IPS DF 6.9 (cell line): ENCODE measurements around the gene C1orf232.

ENCODE experiments used
- DNase-seq: peaks from one replicate; pipeline ENCODE4 v3.0.0-alpha.2; 2013; ENCODE audit warnings: low read depth, low spot score
- H3K27ac ChIP-seq: one replicate; pipeline ENCODE4 v1.5.1; 2013; ENCODE audit warnings: low read length, control low read depth
- H3K27me3 ChIP-seq: 2 replicates; pipeline ENCODE4 v1.6.1; 2013; ENCODE audit warnings: mild to moderate bottlenecking, low read length; ENCODE audit not compliant: control insufficient read depth, insufficient read depth
- H3K36me3 ChIP-seq: 2 replicates; pipeline ENCODE4 v1.6.1; 2013; ENCODE audit warnings: low read length; ENCODE audit not compliant: control insufficient read depth, insufficient read depth
- H3K4me1 ChIP-seq: 2 replicates; pipeline ENCODE4 v1.6.1; 2013; ENCODE audit warnings: low read length; ENCODE audit not compliant: control insufficient read depth, insufficient read depth
- H3K4me3 ChIP-seq: 2 replicates; pipeline ENCODE4 v1.5.1; 2013; ENCODE audit warnings: mild to moderate bottlenecking, low read length
- H3K9me3 ChIP-seq: 2 replicates; pipeline ENCODE4 v1.6.1; 2013; ENCODE audit warnings: low read length, inconsistent platforms; ENCODE audit not compliant: control insufficient read depth, insufficient read depth
- WGBS: extraction: QIAGEN DNeasy Blood & Tissue Kit; methylation state at CpG from one replicate; pipeline ENCODE4 v1.1.7; 2013; ENCODE audit warnings: mixed read lengths, missing lambda C conversion rate; ENCODE audit not compliant: insufficient read length, insufficient coverage; 5-methylcytosine and 5-hydroxymethylcytosine counted together

C1orf232 gene

DNA sequence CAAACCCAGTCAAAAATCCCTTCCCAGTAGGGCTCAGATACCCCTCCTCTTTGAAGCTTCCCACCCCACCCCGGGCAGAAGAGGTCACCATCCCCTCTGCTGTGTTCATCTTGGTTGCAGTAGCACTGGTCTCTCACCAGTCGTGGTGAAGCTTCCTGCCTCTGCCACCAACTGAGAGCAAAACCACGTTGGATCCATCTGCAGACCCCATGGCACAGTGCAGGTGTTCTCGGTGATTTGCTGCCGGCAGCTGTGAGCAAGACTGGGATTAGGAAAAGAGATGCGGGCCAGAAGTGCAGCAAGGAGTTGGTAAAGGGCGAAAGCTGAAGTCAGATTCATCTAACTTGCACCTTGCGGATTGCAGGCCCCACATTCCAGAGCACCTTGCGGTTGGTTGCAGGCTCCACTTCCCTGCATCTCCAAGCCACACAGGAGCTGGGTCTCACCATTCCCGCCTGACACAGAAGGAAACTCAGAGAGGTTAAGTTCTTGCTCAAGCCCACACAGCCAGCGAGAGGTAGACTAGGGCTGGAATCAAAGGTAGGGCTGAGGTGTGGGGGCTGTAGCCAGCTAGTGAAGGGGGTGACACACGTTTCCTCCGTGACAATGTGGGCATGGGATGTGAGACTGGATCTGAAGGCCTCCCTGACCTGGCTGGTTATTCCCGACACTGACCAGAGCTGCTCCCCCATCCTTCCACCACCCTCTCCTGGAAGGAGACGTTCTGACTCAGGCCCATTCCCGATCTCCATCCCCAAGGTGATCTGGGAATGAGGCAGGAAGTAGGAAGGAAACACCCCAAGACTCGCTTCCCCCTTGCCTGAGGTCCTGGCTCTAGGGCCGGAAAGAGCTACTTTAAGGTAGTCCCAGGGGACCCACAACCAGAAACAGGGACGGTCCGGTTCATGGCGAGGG lies 13.1 kb downstream of the C1orf232 start:
- Histone ChIP-seq H3K27ac (no peak overlapping the region), H3K36me3 (no peaks in the 10 kb centered on the region), H3K4me3 (no peak overlapping the region), H3K9me3 (no peaks in the 10 kb centered on the region), H3K4me1 (peaks cover 13% of the 10 kb centered on the region), H3K27me3 (peaks cover 26% of the 10 kb centered on the region)
- no peak for DNase-seq
- WGBS: no CpG with 5 or more reads among the region's 21 CpGs

DNA sequence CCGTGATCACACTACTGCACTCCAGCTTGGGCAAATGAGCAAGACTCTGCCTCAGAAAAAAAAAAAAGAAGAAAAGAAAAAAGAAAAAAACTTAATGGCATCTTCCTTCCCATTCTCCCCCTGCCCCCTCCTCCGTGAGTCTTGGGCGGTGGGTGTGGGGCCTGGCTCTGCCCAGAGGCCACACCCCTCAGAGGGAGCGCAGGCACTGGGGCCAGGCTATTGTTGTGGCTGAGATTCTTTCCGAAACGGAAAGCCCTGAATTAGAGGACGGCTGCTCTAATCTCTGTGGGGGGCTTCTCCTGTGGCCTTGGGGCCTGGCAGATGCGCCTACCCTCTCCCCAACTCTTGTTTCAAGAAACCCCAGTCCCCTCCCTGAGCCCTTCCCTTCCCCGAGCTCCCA lies 14.0 kb downstream of the C1orf232 start:
- no CpG with 5 or more reads among the region's 9 CpGs for WGBS
- DNase-seq: no peak
- Histone ChIP-seq H3K4me3 (no peak overlapping the region), H3K36me3 (no peaks in the 10 kb centered on the region), H3K4me1 (peaks cover 13% of the 10 kb centered on the region), H3K27ac (no peak overlapping the region), H3K9me3 (no peaks in the 10 kb centered on the region), H3K27me3 (peaks cover 26% of the 10 kb centered on the region)

DNA sequence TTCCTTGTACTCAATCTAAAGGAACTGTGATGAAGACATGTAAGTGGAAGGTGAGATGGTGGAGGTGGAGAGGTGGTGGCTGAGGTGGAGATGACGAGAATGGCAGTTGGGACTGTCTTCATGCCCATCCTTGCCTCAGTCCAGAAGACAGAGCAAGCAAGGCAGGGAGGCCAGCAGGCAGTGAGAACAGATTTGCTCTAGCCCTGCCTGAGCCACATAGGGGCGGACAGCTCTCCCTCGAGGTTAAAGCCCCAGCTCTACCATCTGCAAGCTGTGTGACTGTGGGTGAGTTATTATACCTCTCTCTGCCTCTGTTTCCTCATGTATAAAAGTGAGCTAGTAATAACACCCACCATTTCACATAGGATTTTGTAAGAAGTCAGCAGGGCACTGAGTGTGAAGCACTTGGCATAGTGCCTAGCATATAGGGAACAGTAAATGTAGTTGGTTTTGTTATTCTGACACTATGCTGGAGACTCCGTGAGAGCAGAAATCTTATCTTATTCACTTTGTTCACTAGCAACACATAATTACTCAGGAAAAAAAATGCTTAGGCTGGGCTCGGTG lies 14.7 kb downstream of the C1orf232 start:
- Histone ChIP-seq H3K27ac (no peak overlapping the region), H3K4me3 (no peak overlapping the region), H3K36me3 (no peaks in the 10 kb centered on the region), H3K9me3 (no peaks in the 10 kb centered on the region), H3K27me3 (peaks cover 26% of the 10 kb centered on the region), H3K4me1 (peaks cover 10% of the 10 kb centered on the region)
- no CpG with 5 or more reads among the region's 5 CpGs for WGBS
- DNase-seq: no peak

DNA sequence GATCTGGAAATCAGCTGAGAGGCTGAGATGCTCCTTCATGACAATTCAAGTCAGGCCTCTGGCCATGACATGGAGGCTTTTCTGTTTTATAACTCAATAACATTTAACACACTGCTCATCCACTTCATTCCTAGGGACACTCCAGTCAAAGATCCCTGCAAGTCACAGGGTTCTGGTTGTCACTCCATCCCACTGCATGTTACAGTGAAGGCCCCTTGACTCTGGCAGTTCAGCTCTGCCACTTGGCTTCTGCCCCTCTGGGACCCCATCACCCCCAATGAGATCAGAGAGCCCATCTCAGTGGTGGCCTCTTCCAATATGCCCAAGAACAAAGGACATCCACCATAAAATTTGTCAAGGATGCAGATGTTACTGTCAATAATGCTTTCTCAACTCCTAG lies 19.9 kb downstream of the C1orf232 start:
- Histone ChIP-seq H3K27ac (no peak overlapping the region), H3K27me3 (peaks cover 4% of the 10 kb centered on the region; the same call in 1 of the 2 replicates), H3K4me1 (no peaks in the 10 kb centered on the region), H3K4me3 (no peak overlapping the region), H3K9me3 (no peaks in the 10 kb centered on the region), H3K36me3 (no peaks in the 10 kb centered on the region)
- no peak for DNase-seq

DNA sequence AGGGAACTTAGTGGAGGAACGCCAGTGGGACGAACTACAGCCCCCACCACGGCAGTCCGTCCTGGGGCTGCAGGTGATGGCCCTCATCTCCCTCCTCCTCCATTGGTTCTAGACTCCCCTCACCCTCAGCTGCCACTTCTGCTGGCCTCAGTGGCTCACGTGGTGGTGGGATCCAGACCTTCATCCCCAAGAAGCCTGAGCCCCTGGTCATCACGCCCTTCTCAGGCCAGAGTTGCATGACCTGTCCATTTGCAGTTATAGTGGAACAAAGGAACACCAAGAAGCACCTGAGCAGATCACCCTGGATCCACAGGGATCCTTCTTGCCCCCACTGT lies 22.8 kb downstream of the C1orf232 start:
- H3K9me3 ChIP-seq: no peaks in the 10 kb centered on the region
- H3K4me1 ChIP-seq: no peaks in the 10 kb centered on the region
- DNase-seq: no peak
- H3K27ac ChIP-seq: no peak overlapping the region
- H3K36me3 ChIP-seq: no peaks in the 10 kb centered on the region
- no CpG with 5 or more reads among the region's 6 CpGs for WGBS
- no peak overlapping the region for H3K4me3 ChIP-seq
- no peaks in the 10 kb centered on the region; the same call in 1 of the 2 replicates for H3K27me3 ChIP-seq

DNA sequence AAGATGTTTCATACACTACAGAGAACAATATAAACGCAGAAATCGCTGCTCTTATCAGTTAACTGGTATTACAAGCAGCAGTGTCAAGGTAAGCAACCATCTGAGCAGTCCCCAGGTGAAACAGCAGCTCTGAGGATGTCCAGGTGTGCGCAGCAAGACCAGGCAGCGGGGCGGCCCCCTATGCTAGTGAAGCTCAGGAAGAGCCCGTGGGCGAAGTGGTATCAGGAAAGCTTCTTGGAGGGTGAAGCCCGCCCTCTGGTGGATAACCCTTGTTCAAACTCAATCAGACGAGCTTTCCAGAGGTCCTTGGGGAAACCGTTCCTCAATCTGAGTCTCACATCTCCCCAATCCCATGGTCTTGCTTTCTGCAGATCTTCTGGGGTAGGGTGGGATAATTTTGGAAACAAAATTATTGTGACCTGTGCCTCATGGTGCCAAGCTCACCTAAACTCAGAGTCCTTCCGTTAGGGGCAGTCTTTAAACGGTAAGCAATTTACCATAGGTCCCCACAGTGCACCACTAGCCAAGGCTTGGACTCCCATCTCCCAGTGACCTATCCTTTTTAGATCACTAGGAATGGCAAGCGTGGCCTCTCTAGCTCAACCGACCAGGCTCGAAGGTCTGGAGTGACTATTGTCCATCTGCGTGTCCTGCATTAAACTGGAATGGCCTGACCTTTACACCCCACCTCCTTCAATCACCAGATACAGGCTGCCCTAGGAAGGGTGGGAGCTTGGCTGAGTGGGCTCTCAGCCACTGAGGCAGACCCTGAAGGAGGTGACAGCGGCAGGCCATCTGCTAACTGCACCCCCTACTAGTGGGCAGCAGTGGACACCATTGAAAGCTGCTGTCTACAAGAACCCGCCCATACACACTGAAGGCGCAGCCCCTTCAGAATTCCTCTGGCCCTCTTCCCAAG lies 23.5 kb downstream of the C1orf232 start:
- Histone ChIP-seq H3K9me3 (no peaks in the 10 kb centered on the region), H3K4me1 (no peaks in the 10 kb centered on the region), H3K27me3 (no peaks in the 10 kb centered on the region; the same call in 1 of the 2 replicates), H3K27ac (no peak overlapping the region), H3K36me3 (no peaks in the 10 kb centered on the region), H3K4me3 (no peak overlapping the region)
- WGBS: no CpG with 5 or more reads among the region's 19 CpGs
- DNase-seq: peak; percentile 66

DNA sequence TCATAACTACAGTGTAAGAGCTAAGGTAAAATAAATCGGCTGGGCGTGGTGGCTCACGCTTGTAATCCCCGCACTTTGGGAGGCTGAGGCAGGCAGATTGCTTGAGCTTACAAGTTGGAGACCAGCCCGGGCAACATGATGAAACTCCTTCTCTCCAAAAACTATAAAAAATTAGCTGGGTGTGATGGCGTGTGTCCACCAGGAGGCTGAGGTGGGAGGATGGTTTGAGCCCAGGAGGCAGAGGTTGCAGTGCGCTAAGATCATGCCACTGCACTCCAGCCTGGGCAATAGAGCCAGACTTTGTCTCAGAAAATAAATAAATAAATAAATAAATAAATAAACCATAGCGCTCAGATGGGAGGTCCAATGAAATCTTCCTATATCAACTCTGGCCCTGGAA lies 26.6 kb downstream of the C1orf232 start:
- Histone ChIP-seq H3K9me3 (no peaks in the 10 kb centered on the region), H3K4me1 (no peaks in the 10 kb centered on the region), H3K36me3 (no peaks in the 10 kb centered on the region), H3K27me3 (no peaks in the 10 kb centered on the region), H3K27ac (no peak overlapping the region), H3K4me3 (no peak overlapping the region)
- no CpG with 5 or more reads among the region's 8 CpGs for WGBS
- no peak for DNase-seq

DNA sequence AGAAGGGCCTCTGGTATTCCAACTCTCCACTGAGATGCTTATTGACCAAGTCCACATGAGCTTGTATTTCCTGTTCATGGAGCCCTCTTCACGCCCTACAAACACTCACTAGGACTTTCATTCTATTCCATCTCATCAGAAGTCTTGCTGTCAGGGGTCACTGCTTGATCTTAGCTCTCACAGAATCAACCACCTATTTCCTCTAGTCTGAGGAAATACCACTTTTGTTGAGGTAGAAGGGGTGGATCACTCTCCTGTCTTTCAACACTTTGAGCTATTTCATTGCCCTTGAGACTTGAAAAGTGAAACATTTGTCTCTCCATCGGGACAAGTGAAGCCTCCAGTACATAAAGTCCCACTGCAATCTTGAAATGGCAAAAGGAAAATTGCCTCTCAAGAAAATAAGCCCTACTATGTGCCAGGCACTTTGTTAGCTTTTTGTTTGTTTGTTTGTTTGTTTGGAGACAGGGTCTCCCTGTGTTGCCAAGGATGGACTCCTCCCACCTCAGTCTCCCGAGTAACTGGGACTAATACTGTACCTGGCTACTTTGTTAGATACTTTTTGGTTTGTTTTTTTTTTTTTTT lies 29.7 kb downstream of the C1orf232 start:
- H3K27ac ChIP-seq: no peak overlapping the region
- no CpG with 5 or more reads among the region's 3 CpGs for WGBS
- no peak for DNase-seq
- H3K9me3 ChIP-seq: no peaks in the 10 kb centered on the region
- H3K36me3 ChIP-seq: no peaks in the 10 kb centered on the region
- H3K4me1 ChIP-seq: no peaks in the 10 kb centered on the region
- no peak overlapping the region for H3K4me3 ChIP-seq
- H3K27me3 ChIP-seq: no peaks in the 10 kb centered on the region

DNA sequence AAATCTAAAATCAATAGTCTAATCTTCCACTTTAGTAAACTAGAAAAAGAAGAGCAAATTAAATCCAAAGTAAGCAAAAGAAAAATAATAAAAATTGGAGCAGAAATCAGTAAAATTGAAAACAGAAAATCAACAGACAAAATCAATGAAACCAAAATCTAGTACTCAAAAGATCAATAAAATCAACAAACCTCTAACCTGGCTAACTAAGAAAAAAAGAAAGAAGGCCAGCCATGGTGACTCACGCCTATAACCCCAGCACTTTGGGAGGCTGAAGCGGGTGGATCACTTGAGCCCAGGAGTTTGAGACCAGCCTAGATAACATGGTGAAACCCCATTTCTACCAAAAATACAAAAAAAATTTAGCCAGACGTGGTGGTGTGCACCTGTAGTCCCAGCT lies 34.3 kb downstream of the C1orf232 start:
- no peak for DNase-seq
- no peaks in the 10 kb centered on the region for H3K27me3 ChIP-seq
- H3K4me1 ChIP-seq: no peaks in the 10 kb centered on the region
- H3K27ac ChIP-seq: no peak overlapping the region
- H3K4me3 ChIP-seq: no peak overlapping the region
- no CpG with 5 or more reads among the region's 3 CpGs for WGBS
- no peaks in the 10 kb centered on the region for H3K9me3 ChIP-seq
- H3K36me3 ChIP-seq: no peaks in the 10 kb centered on the region

DNA sequence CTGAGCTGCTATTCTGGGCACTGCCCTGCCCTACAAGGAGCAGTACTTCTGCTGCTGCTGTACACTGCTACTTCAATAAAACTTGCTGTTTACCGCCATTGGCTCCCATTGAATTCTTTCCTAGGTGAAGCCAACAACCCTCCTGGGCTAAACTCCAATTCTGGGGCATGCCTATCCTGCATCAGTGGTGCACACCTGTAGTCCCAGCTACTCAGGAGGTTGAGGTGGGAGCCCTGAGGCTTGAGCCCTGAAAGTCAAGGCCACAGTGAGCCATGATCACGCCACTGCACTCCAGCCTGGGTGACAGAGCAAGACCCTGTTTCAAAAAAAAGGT lies 36.0 kb downstream of the C1orf232 start:
- no peaks in the 10 kb centered on the region for H3K36me3 ChIP-seq
- DNase-seq: no peak
- no peak overlapping the region for H3K27ac ChIP-seq
- no peaks in the 10 kb centered on the region for H3K9me3 ChIP-seq
- no peaks in the 10 kb centered on the region for H3K27me3 ChIP-seq
- WGBS: no CpG with 5 or more reads among the region's 2 CpGs
- no peak overlapping the region for H3K4me3 ChIP-seq
- no peaks in the 10 kb centered on the region for H3K4me1 ChIP-seq
